GM18520 (cell line): ENCODE measurements around the gene ING5.
"Not testable (repeated sequence)": the region's sequence is repeated elsewhere in the genome, so short reads cannot be mapped to it uniquely, and the experiment has no call there.

Experiments
- ATAC-seq: cut with Tn5 transposase; IDR thresholded peaks from one replicate; pipeline ENCODE4 v1.9.1; 2021; ENCODE audit not compliant: unreplicated experiment

ING5 gene

GRCh38 chr2:241736111-241736510 lies 34.3 kb downstream of the ING5 start:
- no peak for ATAC-seq

- ATAC-seq, result no peak
Measured at GRCh38 chr2:241738040-241738686, 36.3 kb downstream of the ING5 start.

- ATAC-seq, result no peak
Measured at GRCh38 chr2:241739177-241739576, 37.3 kb downstream of the ING5 start.

- ATAC-seq, result no peak
Measured at GRCh38 chr2:241739651-241740050, 37.8 kb downstream of the ING5 start.

- ATAC-seq, result no peak
Measured at GRCh38 chr2:241741016-241741415, 39.2 kb downstream of the ING5 start.

GRCh38 chr2:241742320-241742939 lies 40.6 kb downstream of the ING5 start:
- no peak for ATAC-seq

GRCh38 chr2:241743008-241743407 lies 41.2 kb downstream of the ING5 start:
- not testable (repeated sequence) for ATAC-seq

GRCh38 chr2:241743620-241744019 lies 41.8 kb downstream of the ING5 start:
- no peak for ATAC-seq

GRCh38 chr2:241744028-241744754 lies 42.4 kb downstream of the ING5 start:
- no peak for ATAC-seq

- ATAC-seq, result no peak
Measured at GRCh38 chr2:241745276-241745675, 43.4 kb downstream of the ING5 start.

GRCh38 chr2:241746084-241746483 lies 44.2 kb downstream of the ING5 start:
- ATAC-seq, result no peak

GRCh38 chr2:241748468-241749256 lies 46.8 kb downstream of the ING5 start:
- no peak for ATAC-seq

- ATAC-seq, result no peak
Measured at GRCh38 chr2:241750076-241750840, 48.4 kb downstream of the ING5 start.

GRCh38 chr2:241751152-241751551 lies 49.3 kb downstream of the ING5 start:
- no peak for ATAC-seq

GRCh38 chr2:241751776-241752175 lies 49.9 kb downstream of the ING5 start:
- no peak for ATAC-seq

- ATAC-seq, result no peak
Measured at GRCh38 chr2:241752253-241752652, 50.4 kb downstream of the ING5 start.

- no peak for ATAC-seq
Measured at GRCh38 chr2:241752689-241753276, 50.9 kb downstream of the ING5 start.

GRCh38 chr2:241753493-241753892 lies 51.7 kb downstream of the ING5 start:
- no peak for ATAC-seq

- no peak for ATAC-seq
Measured at GRCh38 chr2:241754042-241754441, 52.2 kb downstream of the ING5 start.

- no peak for ATAC-seq
Measured at GRCh38 chr2:241755166-241755565, 53.3 kb downstream of the ING5 start.
